HCT116 (cell line): ENCODE measurements around the gene KCTD18. TPM values are rescaled to one million over a fixed set of nuclear protein-coding genes. Genes with fewer than 3 reads are reported as not detected.

Source experiments
- ATAC-seq: fragments of 200-7000 bp; cut with Tn5 transposase; 2 replicates; pipeline ENCODE4 v1.9.1; 2020; ENCODE audit warnings: mild to moderate bottlenecking, moderate library complexity
- BruUV-seq: library from RNA; stranded (reverse); fragments of 400-500 nt; replicated peaks from 2 replicates; lab custom pipeline; 2021; lab: Mats Ljungman, UMichigan
- CTCF ChIA-PET: fragments of 300-600 bp; sonication (Branson Sonifier 250); formaldehyde crosslinking; loops from one replicate; lab custom pipeline; 2021; ENCODE audit warnings: antibody characterized with exemption; lab: Charles Lee
- POLR2A ChIA-PET: fragments of 300-600, 350-600 bp; sonication (Branson Sonifier 250); formaldehyde crosslinking; loops from one replicate; lab custom pipeline; 2021; ENCODE audit warnings: antibody characterized with exemption; lab: Charles Lee
- RAD21 ChIA-PET, 2 experiments: fragments of 300-600 bp; sonication (Branson Sonifier 250); formaldehyde crosslinking; loops; one replicate each; lab custom pipeline; 2023; ENCODE audit warnings: low total read pairs in 2 of 2; ENCODE audit not compliant: uncharacterized antibody in 2 of 2, unreplicated experiment in 2 of 2, low non-redundant PET in 1 of 2; lab: Charles Lee
- DNase-seq: peaks from one replicate; pipeline ENCODE4 v3.0.0-alpha.2; 2010; ENCODE audit warnings: low read depth, low spot score
- H2AFZ ChIP-seq: fragments of 200-600 bp; shearing (Covaris generic), sonication (generic); 2 replicates; pipeline ENCODE4 v1.6.1; 2017; ENCODE audit warnings: low read depth, mixed run types, mixed read lengths, antibody characterized with exemption, low read length; ENCODE audit not compliant: poor library complexity, severe bottlenecking
- H3K27ac ChIP-seq: 2 replicates; pipeline ENCODE4 v1.5.1; 2012; ENCODE audit warnings: low read depth, low read length
- H3K27me3 ChIP-seq: fragments of 200-600 bp; sonication (generic); 2 replicates; pipeline ENCODE4 v1.6.1; 2016; ENCODE audit warnings: mixed run types, low read length, mixed read lengths; ENCODE audit not compliant: insufficient read depth
- H3K36me3 ChIP-seq, 2 experiments: fragments of 200-500 bp in 1 of 2; fragments of 200-600 bp in 1 of 2; sonication (Bioruptor generic) in 1 of 2; sonication (generic) in 1 of 2; 2 replicates each; pipeline versions ENCODE4 v1.5.1 to v1.6.1; 2014 to 2016; ENCODE audit warnings: low read length in 2 of 2, inconsistent platforms in 1 of 2, mixed read lengths in 1 of 2, mixed run types in 1 of 2; ENCODE audit not compliant: insufficient read depth in 2 of 2, control insufficient read depth in 1 of 2
- H3K4me1 ChIP-seq, 2 experiments: fragments of 200-600 bp in 1 of 2; sonication (generic) in 1 of 2; 2 replicates each; pipeline versions ENCODE4 v1.5.1 to v1.6.1; 2012 to 2017; ENCODE audit warnings: low read length in 2 of 2, inconsistent platforms in 1 of 2, mild to moderate bottlenecking in 1 of 2, mixed read lengths in 1 of 2, mixed run types in 1 of 2, moderate library complexity in 1 of 2; ENCODE audit not compliant: insufficient read depth in 2 of 2, control insufficient read depth in 1 of 2
- H3K4me2 ChIP-seq: fragments of 200-600 bp; sonication (generic); 2 replicates; pipeline ENCODE4 v1.6.1; 2017; ENCODE audit warnings: mixed run types, low read length, mixed read lengths
- H3K4me3 ChIP-seq, 2 experiments: fragments of 200-600 bp in 1 of 2; sonication (generic) in 1 of 2; replicated peaks in 1 of 2; 2 replicates each; pipeline ENCODE4 v1.5.1; 2011 to 2016; ENCODE audit warnings: low read length in 2 of 2, control low read depth in 1 of 2, low read depth in 1 of 2, mild to moderate bottlenecking in 1 of 2, mixed read lengths in 1 of 2, mixed run types in 1 of 2
- H3K79me2 ChIP-seq: fragments of 200-600 bp; sonication (generic); 2 replicates; pipeline ENCODE4 v1.6.1; 2017; ENCODE audit warnings: mild to moderate bottlenecking, mixed run types, low read length, moderate library complexity, mixed read lengths; ENCODE audit not compliant: insufficient read depth
- H3K9ac ChIP-seq: fragments of 200-600 bp; sonication (generic); 2 replicates; pipeline ENCODE4 v1.6.1; 2016; ENCODE audit warnings: low read length, mixed read lengths
- H3K9me2 ChIP-seq: fragments of 200-600 bp; sonication (generic), shearing (Covaris generic); 2 replicates; pipeline ENCODE4 v1.6.1; 2017; ENCODE audit warnings: mixed run types, mild to moderate bottlenecking, moderate library complexity; ENCODE audit not compliant: insufficient read depth
- H3K9me3 ChIP-seq, 2 experiments: fragments of 200-500 bp in 1 of 2; fragments of 200-600 bp in 1 of 2; sonication (Bioruptor generic) in 1 of 2; sonication (generic) in 1 of 2; 2 replicates each; pipeline ENCODE4 v1.6.1; 2014 to 2017; ENCODE audit warnings: low read length in 2 of 2, mixed read lengths in 2 of 2, inconsistent platforms in 1 of 2, low read depth in 1 of 2, mild to moderate bottlenecking in 1 of 2, mixed run types in 1 of 2, moderate library complexity in 1 of 2; ENCODE audit not compliant: control insufficient read depth in 1 of 2, insufficient read depth in 1 of 2
- H4K20me1 ChIP-seq: fragments of 200-600 bp; sonication (generic), shearing (Covaris generic); 2 replicates; pipeline ENCODE4 v1.6.1; 2017; ENCODE audit warnings: mixed run types, mild to moderate bottlenecking, moderate library complexity; ENCODE audit not compliant: insufficient read depth
- ATF3 ChIP-seq: IDR thresholded peaks from 2 replicates; pipeline ENCODE4 v1.6.1; 2012
- CBX3 ChIP-seq: IDR thresholded peaks from 2 replicates; pipeline ENCODE4 v1.6.1; 2012; ENCODE audit warnings: low read depth
- CTCF ChIP-seq, 3 experiments: fragments of 200-600 bp in 1 of 3; sonication (generic) in 1 of 3; IDR thresholded peaks in 2 of 3; conservative IDR thresholded peaks in 1 of 3; 2 replicates each; pipeline ENCODE4 v1.5.1; 2012 to 2017; ENCODE audit warnings: low read depth in 2 of 3, low read length in 2 of 3, antibody characterized with exemption in 1 of 3, borderline replicate concordance in 1 of 3, control low read depth in 1 of 3, mild to moderate bottlenecking in 1 of 3, mixed read lengths in 1 of 3, mixed run types in 1 of 3, moderate library complexity in 1 of 3; ENCODE audit not compliant: insufficient read depth in 1 of 3
- ELF1 ChIP-seq: IDR thresholded peaks from 2 replicates; pipeline ENCODE4 v1.6.1; 2012; ENCODE audit warnings: low read depth, borderline replicate concordance
- EZH2 ChIP-seq: fragments of 200-600 bp; sonication (generic); IDR thresholded peaks from 2 replicates; pipeline ENCODE4 v1.6.1; 2017; ENCODE audit warnings: antibody characterized with exemption, mixed run types
- EZH2phosphoT487 ChIP-seq: fragments of 200-600 bp; IDR thresholded peaks from 2 replicates; pipeline ENCODE4 v1.6.1; 2018; ENCODE audit warnings: antibody characterized with exemption, borderline replicate concordance
- POLR2A ChIP-seq: IDR thresholded peaks from 2 replicates; pipeline ENCODE4 v1.7.0; 2011; ENCODE audit warnings: borderline replicate concordance; ENCODE audit not compliant: insufficient read depth, insufficient read length; ENCODE audit errors: extremely low read depth
- POLR2AphosphoS5 ChIP-seq: IDR thresholded peaks from 2 replicates; pipeline ENCODE4 v1.6.1; 2011; ENCODE audit warnings: mild to moderate bottlenecking, low read depth, low read length, moderate library complexity
- SP1 ChIP-seq: IDR thresholded peaks from 2 replicates; pipeline ENCODE4 v1.6.1; 2012; ENCODE audit warnings: low read depth
- SRF ChIP-seq: IDR thresholded peaks from 2 replicates; pipeline ENCODE4 v1.6.1; 2012; ENCODE audit warnings: low read depth
- TCF7L2 ChIP-seq: IDR thresholded peaks from 2 replicates; pipeline ENCODE4 v1.7.0; 2011; ENCODE audit warnings: borderline replicate concordance, inconsistent platforms; ENCODE audit not compliant: insufficient read depth, insufficient read length; ENCODE audit errors: extremely low read depth
- YY1 ChIP-seq: IDR thresholded peaks from 2 replicates; pipeline ENCODE4 v1.6.1; 2011; ENCODE audit warnings: low read length, low read depth, moderate library complexity, mild to moderate bottlenecking; ENCODE audit not compliant: insufficient replicate concordance; ENCODE audit errors: extremely low read depth
- ZBTB33 ChIP-seq: IDR thresholded peaks from 2 replicates; pipeline ENCODE4 v1.6.1; 2011; ENCODE audit warnings: mild to moderate bottlenecking, low read length, moderate library complexity; ENCODE audit not compliant: insufficient replicate concordance; ENCODE audit errors: extremely low read depth
- ZFX ChIP-seq: fragments of 450-650 bp; IDR thresholded peaks from 2 replicates; pipeline ENCODE4 v1.6.1; 2017
- ZNF274 ChIP-seq: fragments of 200-500 bp; sonication (Bioruptor generic); IDR thresholded peaks from 2 replicates; pipeline ENCODE4 v1.6.1; 2014; ENCODE audit warnings: mild to moderate bottlenecking, low read depth, low read length, inconsistent platforms
- intact Hi-C: fragments of 100-400 bp; cut with micrococcal nuclease; formaldehyde crosslinking; loops from 2 replicates; pipeline ENCODE4 v1.10.0; 2022
- total RNA-seq: library from RNA; stranded (reverse); gene quantifications from one replicate; pipeline ENCODE4 v1.2.1, GENCODE V29; 2021; ENCODE audit not compliant: unreplicated experiment

KCTD18 gene
- total RNA-seq, 1 experiment from 2014 or later: 12.8 TPM

- Histone ChIP-seq H3K4me1 (peaks cover 10 to 21% of the 10 kb centered on the region in 2 experiments), H3K9ac (no peak overlapping the region), H3K9me2 (no peaks in the 10 kb centered on the region), H3K27ac (no peak overlapping the region), H3K36me3 (no peaks in the 10 kb centered on the region), H3K9me3 (no peaks in the 10 kb centered on the region), H3K79me2 (no peaks in the 10 kb centered on the region), H4K20me1 (no peaks in the 10 kb centered on the region), H3K4me3 (no peak overlapping the region), H2AFZ (no peak overlapping the region), H3K27me3 (no peaks in the 10 kb centered on the region), H3K4me2 (no peak overlapping the region)
- ChIA-PET RAD21 (no interaction called here), CTCF (no interaction called here), POLR2A (no interaction called here)
- TF ChIP-seq YY1 (no peak), CBX3 (no peak), ZBTB33 (no peak), POLR2A (no peak), EZH2phosphoT487 (no peak), CTCF (IDR thresholded peaks at IDR 0.05 in 2 of 3, conservative IDR thresholded peaks at IDR 0.05 in 1 of 3; ENCODE audit: borderline replicate concordance in 1 of 3, insufficient read depth in 1 of 3, low read depth in 2 of 3, low read length in 2 of 3) (no peak), SP1 (no peak), SRF (no peak), ATF3 (no peak), TCF7L2 (no peak), ZNF274 (no peak), ZFX (no peak), ELF1 (no peak), POLR2AphosphoS5 (no peak), EZH2 (no peak)
- no peak for DNase-seq
- no TSS peak for BruUV-seq
- intact Hi-C loops: no loop called here
- ATAC-seq: no peak
Observed at GRCh38 chr2:200451511-200451910, 58.4 kb downstream of the KCTD18 start.
